Skin epidermis (tissue), 12 donors: Measurements from ENCODE around the gene HNRNPU.

Experiments used
- H3K27ac ChIP-seq, 21 experiments: fragments of 200-600 bp; sonication (generic) in 11 of 21; one replicate each; pipeline ENCODE4 v1.5.0; 2020; ENCODE audit warnings: mild to moderate bottlenecking in 3 of 21, inconsistent platforms in 2 of 21, moderate library complexity in 2 of 21
- H3K4me3 ChIP-seq, 7 experiments: fragments of 200-600 bp; sonication (generic) in 2 of 7; one replicate each; pipeline ENCODE4 v1.5.0; 2020; ENCODE audit warnings: inconsistent platforms in 2 of 7, mild to moderate bottlenecking in 2 of 7, moderate library complexity in 1 of 7

HNRNPU gene

DNA sequence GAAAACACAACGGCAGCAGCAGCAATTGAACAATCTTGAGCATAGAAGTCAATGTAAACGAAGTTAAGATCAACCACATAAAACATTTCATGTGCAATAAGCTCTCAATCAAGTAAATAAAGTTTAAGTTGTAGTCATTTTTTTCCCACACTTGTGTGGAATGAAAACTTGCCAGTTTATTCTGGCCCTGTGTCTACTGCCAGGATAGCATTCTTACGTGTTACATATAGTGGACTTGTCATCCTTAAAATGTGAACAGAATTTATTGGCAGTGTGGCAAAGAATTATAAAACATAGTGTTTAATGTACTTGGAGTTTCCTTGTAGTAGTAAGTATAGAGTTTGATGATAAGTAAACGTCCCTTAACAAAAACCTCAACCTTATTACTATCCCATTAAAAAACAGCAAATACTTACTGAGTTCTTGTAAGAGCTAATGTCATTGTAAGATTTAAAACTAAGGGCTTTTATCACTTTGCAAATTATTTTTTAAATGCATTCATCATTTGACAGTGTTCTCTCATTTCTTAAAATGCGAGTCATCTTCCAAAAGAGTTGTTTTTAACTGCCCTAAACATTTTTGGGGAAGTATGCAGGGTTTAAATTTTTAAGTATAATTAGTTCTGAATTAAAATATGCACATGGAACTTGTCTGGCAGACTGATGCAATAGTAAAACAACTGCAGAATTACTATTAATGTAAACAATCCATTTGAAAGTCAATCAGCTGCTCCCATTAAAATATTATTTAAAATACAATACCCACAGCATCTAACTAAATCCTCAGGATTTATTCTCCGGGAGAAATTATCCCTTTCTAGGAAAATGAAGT, 21.0 kb downstream of the HNRNPU start:
- Histone ChIP-seq H3K27ac (no peak overlapping the region), H3K4me3 (no peak overlapping the region)

GRCh38 chr1:244841273-244841927, 22.9 kb downstream of the HNRNPU start:
- no peak overlapping the region for H3K27ac ChIP-seq
- H3K4me3 ChIP-seq, result no peak overlapping the region

DNA sequence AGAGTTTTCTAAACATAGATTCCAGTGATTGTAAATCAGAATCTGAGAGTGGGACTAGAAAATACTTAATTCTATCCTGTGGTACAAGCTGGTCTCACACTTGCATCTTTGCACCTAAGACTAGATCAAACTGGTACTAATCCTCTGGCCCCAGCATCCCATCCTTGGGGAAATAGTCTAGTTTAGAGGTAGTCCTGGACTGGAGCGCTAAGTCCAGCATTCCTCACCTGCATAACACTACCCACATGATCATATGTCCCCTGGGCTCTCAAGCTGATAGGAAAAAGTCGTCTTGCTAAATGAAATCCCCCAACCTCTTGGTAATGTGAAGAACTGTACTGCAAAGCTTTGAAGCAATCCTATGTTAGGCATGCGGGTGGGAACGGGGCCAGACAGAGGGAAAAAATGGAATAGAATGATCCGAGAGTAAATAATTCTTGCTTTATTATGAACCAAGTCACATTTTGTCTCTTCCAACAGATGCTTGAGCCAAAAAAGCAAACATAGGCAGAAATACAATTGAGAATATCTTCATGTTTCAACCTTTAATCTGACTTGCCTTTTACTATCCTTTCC, 24.0 kb downstream of the HNRNPU start:
- peak overlapping the region in 1 of 21 experiments; percentile 2 for H3K27ac ChIP-seq
- no peak overlapping the region for H3K4me3 ChIP-seq

GRCh38 chr1:244839656-244840055, 24.7 kb downstream of the HNRNPU start:
- Histone ChIP-seq H3K27ac (no peak overlapping the region), H3K4me3 (no peak overlapping the region)

DNA sequence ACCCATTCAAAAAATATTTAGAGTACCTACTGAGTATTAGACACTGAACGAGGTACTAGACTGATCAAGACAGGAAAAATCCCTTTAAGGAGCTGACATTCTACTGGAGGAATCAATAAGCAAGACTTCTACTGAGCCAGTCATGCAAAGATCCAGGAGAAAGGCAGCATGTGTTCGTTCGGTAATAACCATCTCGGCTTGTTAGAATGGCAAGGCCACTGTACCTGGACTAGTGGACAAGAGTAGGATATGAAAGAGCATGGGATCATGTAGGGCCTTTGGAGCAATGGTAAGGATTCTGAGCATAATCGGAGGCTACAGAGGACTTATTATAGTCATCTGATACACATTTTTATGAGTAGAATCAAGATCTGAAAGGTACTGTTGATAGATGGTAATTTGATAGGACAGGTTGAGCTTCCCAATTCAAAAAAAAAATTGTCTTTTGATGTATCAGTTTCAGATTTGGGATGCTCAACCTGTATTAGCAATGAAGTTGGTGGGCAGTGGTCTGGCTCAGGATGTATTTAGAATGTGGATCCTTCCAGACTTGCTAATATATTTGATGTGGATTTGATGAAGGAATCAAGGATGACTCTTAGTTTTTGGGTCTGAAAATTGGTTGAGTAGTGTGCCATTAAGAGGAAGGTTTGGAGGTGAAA, 26.6 kb downstream of the HNRNPU start:
- H3K4me3 ChIP-seq, result no peak overlapping the region
- H3K27ac ChIP-seq, result peak overlapping the region in 6 of 21 experiments; percentile 2 to 100 (median 26)

GRCh38 chr1:244836584-244836983, 27.8 kb downstream of the HNRNPU start:
- peak overlapping the region in 19 of 21 experiments; percentile 98 to 100 (median 100) for H3K27ac ChIP-seq

DNA sequence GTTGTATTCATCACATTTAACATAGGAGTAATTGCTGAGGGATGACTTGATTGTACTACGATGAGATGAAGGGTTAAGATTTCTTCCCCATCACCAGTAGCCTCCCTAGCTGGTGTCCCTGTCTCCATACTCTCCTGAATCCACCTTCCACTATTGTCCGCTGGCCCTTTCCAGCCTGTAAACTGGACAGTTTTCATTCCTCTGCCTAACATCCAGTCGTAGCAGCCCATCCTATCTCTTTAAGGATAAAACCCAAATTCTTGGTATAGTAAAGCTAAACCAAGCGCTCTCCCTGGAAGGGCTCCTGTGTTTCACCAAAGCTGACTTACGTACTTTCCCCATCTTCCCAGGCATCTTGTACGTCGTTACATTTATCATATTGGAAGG, 28.2 kb downstream of the HNRNPU start:
- peak overlapping the region; percentile 62 to 80 (median 76) for H3K4me3 ChIP-seq
- H3K27ac ChIP-seq, result peak overlapping the region; percentile 96 to 100 (median 100)

More at GRCh38 chr1:244836584-244836983, 27.8 kb downstream of the HNRNPU start:
- H3K4me3 ChIP-seq, result peak overlapping the region; percentile 62 to 80 (median 76)

DNA sequence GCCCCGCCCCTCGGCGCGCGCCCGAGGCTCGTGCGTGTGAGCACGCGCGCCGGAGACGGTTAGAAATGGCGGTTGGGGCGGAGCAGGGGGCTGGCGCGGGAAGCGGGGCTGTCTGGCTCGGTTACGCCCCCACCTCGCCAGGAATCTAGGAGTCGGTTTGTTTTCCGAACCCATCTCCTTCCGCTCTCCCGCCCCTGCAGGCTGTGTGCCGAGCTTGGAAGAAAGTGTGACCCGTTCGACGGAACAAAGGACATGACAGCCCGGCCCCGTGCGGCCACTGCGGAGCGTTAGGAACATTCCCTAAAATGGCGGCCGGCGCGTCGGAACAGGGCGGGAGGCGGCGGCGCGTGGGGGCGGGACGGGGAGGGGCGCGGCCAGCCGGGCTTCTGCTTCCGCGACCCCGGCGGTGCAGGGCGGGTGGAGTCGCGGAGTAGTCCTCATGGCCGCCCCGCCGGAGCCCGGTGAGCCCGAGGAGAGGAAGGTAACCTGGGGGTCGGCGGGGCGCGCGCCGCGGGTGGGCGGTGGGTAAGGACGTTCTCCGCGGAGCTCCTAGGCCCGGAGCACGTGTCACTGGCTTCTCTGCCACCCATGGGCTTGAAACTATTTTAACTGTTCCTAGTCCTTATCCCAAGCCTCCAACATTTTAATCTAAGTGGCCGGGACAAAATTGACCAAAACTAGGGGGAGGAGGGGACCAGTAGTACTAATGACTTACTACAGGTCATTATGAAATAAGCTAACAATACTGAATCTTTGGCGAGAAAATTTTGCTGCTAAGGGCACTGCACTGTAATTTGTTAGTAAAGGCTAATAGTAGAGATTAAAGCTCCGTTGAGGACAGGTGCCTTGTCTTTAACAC, 28.8 kb downstream of the HNRNPU start, which contains the start of gene COX20:
Gene COX20, plus strand, starts transcription at position 383 of the 859 bp plus-strand sequence. Its CDS starts 57 bp downstream, at position 440.
- H3K27ac ChIP-seq, result peak within 1 kb of the TSS; percentile 96 to 100 (median 100)
- peak within 1 kb of the TSS; percentile 62 to 80 (median 76) for H3K4me3 ChIP-seq

DNA sequence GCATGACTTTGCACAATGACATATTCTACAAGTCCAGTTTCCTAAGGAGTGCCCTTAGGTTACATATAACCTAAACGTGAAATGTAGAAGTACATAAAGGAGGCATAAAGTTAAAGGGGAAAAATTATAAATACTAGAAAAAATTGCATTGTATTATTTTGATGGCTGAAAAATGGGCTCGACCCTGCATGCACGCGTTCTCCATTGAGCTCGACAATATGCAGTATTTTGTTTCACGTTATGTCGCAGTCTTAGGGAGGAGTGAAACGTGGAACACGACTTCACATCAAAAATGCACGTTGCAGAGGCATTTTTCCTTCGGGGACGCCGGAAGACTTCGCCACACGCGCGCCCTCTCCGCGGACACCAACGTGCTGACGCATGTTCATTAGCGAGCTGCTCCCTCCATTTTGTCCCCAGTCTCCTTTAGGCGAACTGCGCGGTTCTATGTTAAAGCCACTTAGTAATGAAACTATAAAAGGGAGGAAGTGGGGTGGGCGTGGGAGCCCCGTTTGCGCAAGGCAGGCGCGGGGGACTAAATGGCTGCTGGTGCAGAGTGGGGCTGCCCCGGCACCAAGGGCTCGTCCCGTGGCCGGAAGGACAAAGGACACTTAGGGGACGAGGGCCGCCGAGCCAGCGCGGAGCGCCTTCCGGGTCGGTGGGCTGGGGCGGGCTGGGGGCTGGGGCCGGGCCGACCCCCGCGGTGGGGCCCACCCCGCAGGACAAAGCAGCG, 29.6 kb downstream of the HNRNPU start:
- H3K4me3 ChIP-seq, result peak overlapping the region; percentile 62 to 80 (median 76)
- peak overlapping the region; percentile 96 to 100 (median 100) for H3K27ac ChIP-seq

GRCh38 chr1:244833734-244834542, 30.4 kb downstream of the HNRNPU start:
- Histone ChIP-seq H3K27ac (peak overlapping the region; percentile 96 to 100 (median 100)), H3K4me3 (peak overlapping the region; percentile 62 to 80 (median 76))

- peak overlapping the region in 20 of 21 experiments; percentile 98 to 100 (median 100) for H3K27ac ChIP-seq
- H3K4me3 ChIP-seq, result peak overlapping the region; percentile 62 to 80 (median 76)
These were observed 31.1 kb downstream of the HNRNPU start for GRCh38 chr1:244833260-244833659.

- Histone ChIP-seq H3K27ac (no peak overlapping the region), H3K4me3 (no peak overlapping the region)
These were observed 33.7 kb downstream of the HNRNPU start for GRCh38 chr1:244830639-244831038.

DNA sequence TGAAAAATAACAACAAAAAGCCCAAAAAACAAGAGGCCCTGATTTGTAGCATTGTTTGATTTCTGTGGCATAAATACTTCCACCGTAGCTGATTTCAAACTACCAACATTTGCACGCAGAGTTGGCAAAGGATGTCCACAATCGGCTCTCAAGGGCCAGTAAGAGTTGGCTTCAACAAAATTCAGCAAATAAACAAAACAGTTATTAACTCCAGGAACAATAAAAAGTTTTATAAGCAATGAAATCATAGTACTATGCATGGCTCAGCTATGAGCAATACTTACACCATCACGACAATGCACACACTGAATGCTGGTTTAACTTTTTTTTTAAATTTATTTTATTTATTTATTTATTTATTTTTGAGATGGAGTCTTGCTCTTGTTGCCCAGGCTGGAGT, 37.6 kb downstream of the HNRNPU start:
- H3K27ac ChIP-seq, result no peak overlapping the region
- no peak overlapping the region for H3K4me3 ChIP-seq

- H3K4me3 ChIP-seq, result no peak overlapping the region
- H3K27ac ChIP-seq, result no peak overlapping the region
These were observed 41.5 kb downstream of the HNRNPU start for GRCh38 chr1:244822878-244823277.

DNA sequence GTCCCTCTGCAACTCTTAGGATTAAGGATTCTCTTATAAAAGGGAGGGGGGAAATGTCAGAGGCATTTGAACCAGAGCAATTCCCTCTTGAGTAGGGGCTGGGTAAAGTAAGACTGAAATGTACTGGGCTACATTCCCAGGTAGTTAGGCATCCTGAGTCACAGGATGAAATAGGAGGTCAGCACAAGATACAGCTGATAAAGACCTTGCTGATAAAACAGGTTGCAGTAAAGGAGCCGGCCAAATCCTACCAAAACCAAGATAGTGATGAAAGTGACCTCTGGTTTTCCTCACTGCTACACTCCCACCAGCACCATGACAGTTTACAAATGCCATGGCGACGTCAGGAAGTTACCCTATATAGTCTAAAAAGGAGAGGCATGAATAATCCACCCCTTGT, 43.2 kb downstream of the HNRNPU start:
- Histone ChIP-seq H3K4me3 (no peak overlapping the region), H3K27ac (no peak overlapping the region)

DNA sequence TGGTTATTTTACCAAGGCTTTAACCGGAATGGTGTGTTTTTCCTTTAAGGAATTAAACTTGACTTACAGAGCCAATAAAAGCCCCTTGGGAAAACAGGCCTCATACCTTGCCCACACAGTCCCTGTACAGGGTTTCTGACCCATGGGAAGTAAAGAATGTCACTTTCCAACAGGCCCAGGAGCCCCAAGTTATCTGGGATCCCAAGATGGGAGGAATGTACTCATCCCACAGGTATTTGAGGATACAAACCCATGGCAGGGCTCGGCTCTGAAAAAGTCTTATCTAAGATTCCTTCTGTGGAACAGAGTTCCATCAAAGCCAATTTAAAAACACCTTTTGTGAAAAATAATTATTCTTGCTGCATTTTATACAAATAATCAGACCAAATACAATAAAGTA, 44.2 kb downstream of the HNRNPU start:
- Histone ChIP-seq H3K4me3 (no peak overlapping the region), H3K27ac (no peak overlapping the region)

DNA sequence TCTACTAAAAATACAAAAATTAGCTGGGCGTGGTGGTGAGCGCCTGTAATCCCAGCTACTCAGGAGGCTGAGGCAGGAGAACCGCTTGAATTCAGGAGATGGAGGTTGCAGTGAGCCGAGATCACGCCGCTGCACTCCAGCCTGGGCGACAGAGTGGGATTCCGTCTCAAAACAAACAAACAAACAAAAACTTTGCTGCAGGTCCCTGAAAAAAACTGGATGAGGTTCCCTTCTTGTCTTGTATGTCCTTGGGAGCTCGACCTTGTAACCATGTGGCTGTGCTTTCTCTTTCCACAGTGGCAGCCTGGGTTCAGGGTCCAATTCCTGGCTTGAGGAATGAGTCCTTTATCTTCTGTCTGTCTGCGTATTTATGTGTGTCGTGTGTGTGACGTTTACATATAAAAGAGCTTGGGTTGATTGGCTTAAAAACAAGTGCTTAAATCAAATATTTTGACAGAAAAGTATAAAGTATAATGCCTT, 46.9 kb downstream of the HNRNPU start:
- Histone ChIP-seq H3K4me3 (no peak overlapping the region), H3K27ac (no peak overlapping the region)
